ENCODE measurements around the gene PRKAG2. TPM values are rescaled to one million over a fixed set of nuclear protein-coding genes. Genes with fewer than 3 reads are reported as not detected.

The PRKAG2 gene
- total and polyA plus RNA-seq, 4 donors: 17.5 to 33.3 (median 23.9) TPM

DNA sequence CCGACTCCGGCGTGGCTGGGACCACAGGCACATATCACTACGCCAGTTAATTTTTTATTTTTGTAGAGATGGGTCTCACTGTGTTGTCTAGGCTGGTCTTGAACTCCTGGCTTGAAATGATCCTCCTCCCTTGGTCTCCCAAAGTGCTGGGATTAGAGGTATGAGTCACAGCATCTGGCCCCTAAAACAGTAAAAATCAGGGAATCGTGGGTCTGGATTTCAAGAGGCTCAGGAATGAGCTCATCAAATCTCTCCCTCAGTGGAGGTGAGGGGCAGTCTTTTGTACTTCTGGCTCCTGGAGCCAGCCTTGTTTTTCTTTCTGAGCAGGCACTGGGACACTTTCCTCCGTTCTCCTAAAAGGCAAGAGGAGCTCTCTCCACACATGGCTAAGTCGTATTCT, 325.1 kb downstream of the PRKAG2 start:
- ATAC-seq (ENCODE audit: insufficient read depth, low FRiP score) (no peak), DNase-seq (no peak)
- 82 to 85% methylated on average over 7 of the region's 7 CpGs for WGBS, 2 donors
- H3K27me3 ChIP-seq (ENCODE audit: control insufficient read depth in 3 of 3, insufficient read depth in 3 of 3, low read length in 2 of 3): peaks cover 0 to 5% (median 0%) of the 10 kb centered on the region in 3 donors
- H3K4me1 ChIP-seq (ENCODE audit: control insufficient read depth in 5 of 5, insufficient read depth in 5 of 5, low read length in 5 of 5): peaks cover 0 to 10% (median 4%) of the 10 kb centered on the region in 5 donors
- H3K4me3 ChIP-seq: no peak overlapping the region
- no peaks in the 10 kb centered on the region for H3K9me3 ChIP-seq (ENCODE audit: control insufficient read depth in 4 of 4, insufficient read depth in 3 of 4, low read length in 3 of 4)
- peaks cover 0 to 2% (median under 1%) of the 10 kb centered on the region in 4 donors for H3K36me3 ChIP-seq (ENCODE audit: control insufficient read depth in 4 of 4, insufficient read depth in 4 of 4, low read length in 4 of 4)
- no peak overlapping the region for H3K9ac ChIP-seq (ENCODE audit: insufficient read depth in 1 of 2, low read length in 2 of 2)
- TF ChIP-seq, protein P1, sequence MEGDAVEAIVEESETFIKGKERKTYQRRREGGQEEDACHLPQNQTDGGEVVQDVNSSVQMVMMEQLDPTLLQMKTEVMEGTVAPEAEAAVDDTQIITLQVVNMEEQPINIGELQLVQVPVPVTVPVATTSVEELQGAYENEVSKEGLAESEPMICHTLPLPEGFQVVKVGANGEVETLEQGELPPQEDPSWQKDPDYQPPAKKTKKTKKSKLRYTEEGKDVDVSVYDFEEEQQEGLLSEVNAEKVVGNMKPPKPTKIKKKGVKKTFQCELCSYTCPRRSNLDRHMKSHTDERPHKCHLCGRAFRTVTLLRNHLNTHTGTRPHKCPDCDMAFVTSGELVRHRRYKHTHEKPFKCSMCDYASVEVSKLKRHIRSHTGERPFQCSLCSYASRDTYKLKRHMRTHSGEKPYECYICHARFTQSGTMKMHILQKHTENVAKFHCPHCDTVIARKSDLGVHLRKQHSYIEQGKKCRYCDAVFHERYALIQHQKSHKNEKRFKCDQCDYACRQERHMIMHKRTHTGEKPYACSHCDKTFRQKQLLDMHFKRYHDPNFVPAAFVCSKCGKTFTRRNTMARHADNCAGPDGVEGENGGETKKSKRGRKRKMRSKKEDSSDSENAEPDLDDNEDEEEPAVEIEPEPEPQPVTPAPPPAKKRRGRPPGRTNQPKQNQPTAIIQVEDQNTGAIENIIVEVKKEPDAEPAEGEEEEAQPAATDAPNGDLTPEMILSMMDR (IDR thresholded peaks at IDR 0.05; ENCODE audit: control extremely low read depth, extremely low read depth): no peak
- H3K27ac ChIP-seq (ENCODE audit: low read depth in 1 of 2, low read length in 1 of 2): peak overlapping the region in 1 of 2 donors; percentile 41

DNA sequence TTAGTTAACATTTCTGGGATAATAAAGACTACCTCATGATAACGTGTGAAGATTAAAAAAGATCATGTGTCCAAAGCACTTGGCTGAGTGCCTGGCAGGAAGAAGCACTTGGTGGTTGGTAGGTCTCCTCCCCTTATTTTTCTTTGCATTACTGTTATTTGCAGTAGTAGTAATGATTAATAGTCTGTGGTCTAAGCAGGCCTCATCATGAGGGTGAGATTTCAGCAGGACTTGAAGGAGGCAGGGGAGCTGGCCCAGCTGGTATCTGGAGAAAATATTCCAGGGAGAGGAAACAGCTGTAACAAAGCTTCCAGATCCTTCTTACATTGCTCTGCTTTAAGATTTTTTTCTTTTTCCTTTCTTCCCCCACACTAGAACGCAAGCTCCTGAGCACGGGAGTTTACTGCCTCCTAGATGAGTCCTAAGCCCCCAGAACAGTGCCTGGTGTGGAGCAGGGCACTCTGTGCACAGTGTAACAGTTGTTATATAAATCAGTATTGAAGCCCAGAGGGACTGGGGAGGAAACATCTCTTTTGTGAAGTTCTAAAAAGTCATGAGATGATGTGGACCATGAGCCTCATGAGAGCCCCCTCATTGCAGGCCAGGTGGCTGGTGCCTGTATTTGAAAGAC, 326.1 kb downstream of the PRKAG2 start:
- H3K9ac ChIP-seq (ENCODE audit: insufficient read depth in 1 of 2, low read length in 2 of 2): no peak overlapping the region
- no peak overlapping the region for H3K27ac ChIP-seq (ENCODE audit: low read depth in 1 of 2, low read length in 1 of 2)
- H3K36me3 ChIP-seq (ENCODE audit: control insufficient read depth in 4 of 4, insufficient read depth in 4 of 4, low read length in 4 of 4): no peaks in the 10 kb centered on the region
- ATAC-seq (ENCODE audit: insufficient read depth, low FRiP score) (peak; percentile 42), DNase-seq (peak; percentile 86 to 95 (median 93))
- H3K4me1 ChIP-seq (ENCODE audit: control insufficient read depth in 5 of 5, insufficient read depth in 5 of 5, low read length in 5 of 5): peaks cover 0 to 10% (median 4%) of the 10 kb centered on the region in 5 donors
- peaks cover 0 to 14% (median 8%) of the 10 kb centered on the region in 3 donors for H3K27me3 ChIP-seq (ENCODE audit: control insufficient read depth in 3 of 3, insufficient read depth in 3 of 3, low read length in 2 of 3)
- H3K9me3 ChIP-seq (ENCODE audit: control insufficient read depth in 4 of 4, insufficient read depth in 3 of 4, low read length in 3 of 4): no peaks in the 10 kb centered on the region
- TF ChIP-seq, protein P1 (IDR thresholded peaks at IDR 0.05; ENCODE audit: control extremely low read depth, extremely low read depth): no peak
- whole genome bisulfite sequencing, 2 donors: 11 to 12% methylated on average over 3 of the region's 3 CpGs
- H3K4me3 ChIP-seq: no peak overlapping the region

DNA sequence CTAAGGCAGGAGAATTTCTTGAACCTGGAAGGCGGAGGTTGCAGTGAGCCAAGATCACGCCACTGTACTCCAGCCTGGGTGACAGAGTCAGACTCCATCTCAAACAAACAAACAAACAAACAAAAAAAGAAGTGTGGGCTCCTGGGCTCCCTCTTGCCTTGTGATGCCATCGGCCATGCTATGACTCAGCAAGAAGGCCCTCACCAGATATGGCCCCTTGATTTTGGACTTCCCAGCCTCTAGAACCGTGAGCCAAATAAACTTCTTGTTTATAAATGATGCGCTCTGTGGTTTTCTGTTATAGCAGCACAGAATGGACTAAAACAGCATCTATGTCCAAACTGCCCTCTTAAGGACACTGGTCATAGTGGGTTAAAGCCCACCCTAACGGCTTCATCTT, 327.3 kb downstream of the PRKAG2 start:
- H3K27ac ChIP-seq (ENCODE audit: low read depth in 1 of 2, low read length in 1 of 2): no peak overlapping the region
- no peaks in the 10 kb centered on the region for H3K36me3 ChIP-seq (ENCODE audit: control insufficient read depth in 4 of 4, insufficient read depth in 4 of 4, low read length in 4 of 4)
- 95 to 97% methylated on average over 6 of the region's 6 CpGs for WGBS, 2 donors

More for the DNA sequence above, 327.3 kb downstream of the PRKAG2 start:
- DNase-seq (no peak), ATAC-seq (ENCODE audit: insufficient read depth, low FRiP score) (no peak)
- Histone ChIP-seq H3K9ac (ENCODE audit: insufficient read depth in 1 of 2, low read length in 2 of 2) (no peak overlapping the region), H3K4me1 (ENCODE audit: control insufficient read depth in 5 of 5, insufficient read depth in 5 of 5, low read length in 5 of 5) (peaks cover 0 to 10% (median 4%) of the 10 kb centered on the region in 5 donors), H3K27me3 (ENCODE audit: control insufficient read depth in 3 of 3, insufficient read depth in 3 of 3, low read length in 2 of 3) (peaks cover 0 to 16% (median 10%) of the 10 kb centered on the region in 3 donors), H3K4me3 (no peak overlapping the region), H3K9me3 (ENCODE audit: control insufficient read depth in 4 of 4, insufficient read depth in 3 of 4, low read length in 3 of 4) (no peaks in the 10 kb centered on the region)
- TF ChIP-seq, protein P1 (IDR thresholded peaks at IDR 0.05; ENCODE audit: control extremely low read depth, extremely low read depth): no peak
